Stimulated activated naive CD8-positive, alpha-beta T cell treated with anti-CD3 and anti-CD28 coated beads, Interleukin-15, Interleukin-2, amounts not matched to agents 100 ng/mL and 50 ng/mL, for 24 hours (primary cell): ENCODE measurements around the gene NECTIN2.
"Not testable (repeated sequence)": the region's sequence is repeated elsewhere in the genome, so short reads cannot be mapped to it uniquely, and the experiment has no call there.

Experiments used
- H3K27ac Mint-ChIP-seq: one replicate; pipeline ENCODE4 v1.8.0; 2021; ENCODE audit warnings: mild to moderate bottlenecking, mixed read lengths
- H3K27me3 Mint-ChIP-seq: one replicate; pipeline ENCODE4 v1.8.0; 2021; ENCODE audit warnings: mixed read lengths
- H3K36me3 Mint-ChIP-seq: one replicate; pipeline ENCODE4 v1.8.0; 2021; ENCODE audit warnings: low read depth, mixed read lengths
- H3K4me1 Mint-ChIP-seq: one replicate; pipeline ENCODE4 v1.8.0; 2021; ENCODE audit warnings: low read depth, mixed read lengths
- H3K4me3 Mint-ChIP-seq: one replicate; pipeline ENCODE4 v1.8.0; 2021; ENCODE audit warnings: mild to moderate bottlenecking, mixed read lengths
- H3K9me3 Mint-ChIP-seq: one replicate; pipeline ENCODE4 v1.8.0; 2021; ENCODE audit warnings: mixed read lengths

Gene NECTIN2

DNA sequence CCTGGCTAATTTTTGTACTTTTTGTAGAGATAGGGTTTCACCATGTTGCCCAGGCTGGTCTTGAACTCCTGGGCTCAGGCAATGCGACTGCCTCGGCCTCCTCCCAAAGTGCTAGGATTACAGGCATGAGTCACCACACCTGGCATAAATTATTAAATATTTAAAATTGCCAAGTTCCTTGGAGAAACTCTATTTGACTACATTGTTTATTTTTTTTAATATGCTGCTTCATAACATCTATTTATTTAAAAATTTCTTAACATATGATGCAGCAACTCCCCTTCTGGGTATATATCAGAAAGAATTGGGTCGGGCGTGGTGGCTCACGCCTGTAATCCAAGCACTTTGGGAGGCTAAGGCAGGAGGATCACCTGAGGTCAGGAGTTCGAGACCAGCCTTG is 13.2 kb upstream of the NECTIN2 start:
- H3K4me1 Mint-ChIP-seq, H3K9me3 Mint-ChIP-seq, H3K27me3 Mint-ChIP-seq, H3K36me3 Mint-ChIP-seq, H3K4me3 Mint-ChIP-seq, H3K27ac Mint-ChIP-seq: not testable (repeated sequence)

DNA sequence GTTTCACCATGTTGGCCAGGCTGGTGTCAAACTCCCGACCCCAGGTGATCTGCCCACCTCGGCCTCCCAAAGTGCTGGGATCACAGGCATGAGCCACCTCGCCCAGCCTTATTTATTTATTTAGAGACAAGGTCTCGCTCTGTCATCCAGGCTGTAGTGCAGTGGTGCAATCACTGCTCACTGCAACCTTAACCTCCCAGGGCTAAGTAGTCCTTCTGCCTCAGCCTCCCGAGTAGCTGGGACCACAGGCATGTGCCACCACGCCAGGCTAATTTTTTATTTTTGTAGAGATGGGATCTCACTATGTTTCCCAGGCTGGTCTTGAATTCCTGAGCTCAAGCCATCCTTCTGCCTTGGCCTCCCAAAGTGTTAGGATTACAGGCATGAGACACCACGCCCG is 11.7 kb upstream of the NECTIN2 start:
- H3K27ac Mint-ChIP-seq, H3K36me3 Mint-ChIP-seq, H3K27me3 Mint-ChIP-seq, H3K4me1 Mint-ChIP-seq, H3K9me3 Mint-ChIP-seq, H3K4me3 Mint-ChIP-seq: not testable (repeated sequence)

DNA sequence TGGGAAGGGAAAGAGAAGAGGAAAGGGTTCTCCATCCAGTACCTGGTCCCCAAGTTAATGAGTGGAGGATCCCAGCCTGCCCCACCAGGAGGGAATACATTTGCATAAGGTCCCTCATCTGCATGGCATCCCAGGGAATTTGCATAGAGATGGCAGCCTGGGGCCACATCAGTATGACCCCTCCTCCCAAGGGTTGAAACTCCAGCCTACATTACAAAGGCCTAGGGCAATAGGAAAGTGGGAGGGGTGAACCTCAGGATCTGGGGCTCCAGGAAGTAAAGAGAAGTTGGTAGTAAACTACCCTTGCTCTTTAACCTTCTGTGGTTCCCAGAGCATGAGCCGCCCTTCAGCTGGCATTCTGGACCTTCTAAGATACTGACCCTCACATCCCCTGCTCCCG is 6.8 kb upstream of the NECTIN2 start:
- H3K36me3 Mint-ChIP-seq: no peaks in the 10 kb centered on the region
- no peaks in the 10 kb centered on the region for H3K9me3 Mint-ChIP-seq
- no peak overlapping the region for H3K4me3 Mint-ChIP-seq
- H3K27me3 Mint-ChIP-seq: no peaks in the 10 kb centered on the region
- peaks cover 6% of the 10 kb centered on the region for H3K4me1 Mint-ChIP-seq
- no peak overlapping the region for H3K27ac Mint-ChIP-seq

DNA sequence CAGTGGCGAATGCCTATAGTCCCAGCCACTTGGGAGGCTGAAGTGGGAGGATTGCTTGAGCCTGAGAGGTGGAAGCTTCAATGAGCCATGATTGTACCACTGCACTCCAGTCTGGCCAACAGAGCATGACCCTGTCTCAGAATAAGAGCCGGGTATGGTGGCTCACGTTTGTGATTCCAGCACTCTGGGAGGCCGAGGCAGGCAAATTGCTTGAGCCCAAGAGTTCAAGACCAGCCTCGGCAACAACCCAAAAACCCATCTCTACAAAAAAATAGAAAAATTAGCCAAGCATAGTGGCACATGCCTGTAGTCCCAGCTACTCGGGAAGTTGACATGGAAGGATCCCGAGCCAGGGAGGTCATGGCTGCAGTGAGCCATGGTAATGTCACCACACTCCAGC is 5.3 kb upstream of the NECTIN2 start:
- no peaks in the 10 kb centered on the region for H3K9me3 Mint-ChIP-seq
- H3K4me3 Mint-ChIP-seq: no peak overlapping the region
- peaks cover 10% of the 10 kb centered on the region for H3K27me3 Mint-ChIP-seq
- H3K27ac Mint-ChIP-seq: no peak overlapping the region
- H3K4me1 Mint-ChIP-seq: peaks cover 18% of the 10 kb centered on the region
- no peaks in the 10 kb centered on the region for H3K36me3 Mint-ChIP-seq

DNA sequence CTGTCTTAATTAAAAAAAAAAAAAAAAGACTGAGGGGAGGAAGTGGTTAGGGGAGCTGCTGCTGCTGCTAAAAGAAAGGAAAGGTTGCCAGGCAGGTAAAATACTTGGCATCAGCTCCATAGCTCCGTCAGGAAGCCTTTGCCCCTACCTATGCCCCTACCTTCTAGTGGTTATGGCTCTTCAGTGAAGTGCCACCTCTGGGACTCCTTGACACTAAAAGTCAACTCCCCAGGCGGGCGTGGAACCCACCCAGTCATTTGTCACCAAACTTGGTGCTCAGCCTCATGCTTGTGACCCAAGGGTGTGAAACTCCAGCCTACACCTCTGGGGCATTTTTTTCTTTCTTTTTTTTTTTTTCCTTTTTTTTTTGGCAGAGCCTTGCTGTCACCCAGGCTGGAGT is 4.9 kb upstream of the NECTIN2 start:
- H3K36me3 Mint-ChIP-seq: no peaks in the 10 kb centered on the region
- H3K4me1 Mint-ChIP-seq: peaks cover 21% of the 10 kb centered on the region
- H3K9me3 Mint-ChIP-seq: no peaks in the 10 kb centered on the region
- H3K27ac Mint-ChIP-seq: no peak overlapping the region
- no peak overlapping the region for H3K4me3 Mint-ChIP-seq
- peaks cover 10% of the 10 kb centered on the region for H3K27me3 Mint-ChIP-seq

DNA sequence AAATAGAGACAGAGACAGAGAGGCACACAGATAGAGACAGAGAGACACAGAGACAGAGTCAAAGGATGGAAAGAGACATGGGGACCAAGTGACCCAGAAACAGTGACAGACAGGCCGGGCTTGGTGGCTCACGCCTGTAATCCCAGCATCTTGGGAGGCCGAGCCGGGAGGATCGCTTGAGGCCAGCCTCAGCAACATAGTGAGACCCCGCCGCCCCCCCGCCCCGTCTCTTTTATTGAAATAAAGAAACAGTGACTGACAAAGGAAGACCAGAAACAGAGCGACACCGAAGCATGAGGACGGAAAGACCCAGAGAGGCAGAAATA is 848 bp upstream of the NECTIN2 start:
- Mint-ChIP-seq H3K9me3 (no peaks in the 10 kb centered on the region), H3K4me3 (peak overlapping the region; percentile 89), H3K27ac (peak overlapping the region; percentile 77), H3K36me3 (no peaks in the 10 kb centered on the region), H3K27me3 (peaks cover 30% of the 10 kb centered on the region), H3K4me1 (peaks cover 30% of the 10 kb centered on the region)

DNA sequence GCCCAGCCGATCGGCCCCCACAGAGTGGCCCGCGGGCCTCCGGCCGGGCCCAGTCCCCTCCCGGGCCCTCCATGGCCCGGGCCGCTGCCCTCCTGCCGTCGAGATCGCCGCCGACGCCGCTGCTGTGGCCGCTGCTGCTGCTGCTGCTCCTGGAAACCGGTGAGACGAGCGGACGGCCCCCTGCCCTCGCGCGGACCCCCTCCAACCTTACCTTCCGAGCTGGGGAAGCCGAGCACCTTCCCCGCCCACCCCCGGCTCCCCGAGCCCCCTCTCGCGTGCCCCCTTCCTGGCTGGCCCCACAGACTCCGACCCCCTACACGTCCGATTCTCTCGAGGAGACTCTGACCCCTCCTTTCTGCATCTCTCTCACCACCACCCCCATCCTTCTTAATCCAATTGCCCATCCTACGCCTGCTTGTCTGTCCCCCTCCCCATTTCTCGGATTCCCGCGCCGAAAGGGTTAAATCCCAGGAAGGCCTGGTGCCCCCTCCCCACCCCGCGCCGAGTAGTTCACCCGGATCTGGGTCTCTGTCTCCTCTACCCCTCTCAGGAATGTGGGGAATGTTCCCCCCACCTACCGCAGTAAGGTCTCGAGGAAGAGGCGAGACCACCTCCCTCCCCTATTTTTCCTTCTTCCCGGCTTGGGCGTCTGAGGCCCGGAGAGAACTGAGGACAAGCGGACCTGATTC is 502 bp downstream of the NECTIN2 start:
- H3K4me3 Mint-ChIP-seq: peak overlapping the region; percentile 89
- H3K27me3 Mint-ChIP-seq: peaks cover 30% of the 10 kb centered on the region
- H3K4me1 Mint-ChIP-seq: peaks cover 26% of the 10 kb centered on the region

DNA sequence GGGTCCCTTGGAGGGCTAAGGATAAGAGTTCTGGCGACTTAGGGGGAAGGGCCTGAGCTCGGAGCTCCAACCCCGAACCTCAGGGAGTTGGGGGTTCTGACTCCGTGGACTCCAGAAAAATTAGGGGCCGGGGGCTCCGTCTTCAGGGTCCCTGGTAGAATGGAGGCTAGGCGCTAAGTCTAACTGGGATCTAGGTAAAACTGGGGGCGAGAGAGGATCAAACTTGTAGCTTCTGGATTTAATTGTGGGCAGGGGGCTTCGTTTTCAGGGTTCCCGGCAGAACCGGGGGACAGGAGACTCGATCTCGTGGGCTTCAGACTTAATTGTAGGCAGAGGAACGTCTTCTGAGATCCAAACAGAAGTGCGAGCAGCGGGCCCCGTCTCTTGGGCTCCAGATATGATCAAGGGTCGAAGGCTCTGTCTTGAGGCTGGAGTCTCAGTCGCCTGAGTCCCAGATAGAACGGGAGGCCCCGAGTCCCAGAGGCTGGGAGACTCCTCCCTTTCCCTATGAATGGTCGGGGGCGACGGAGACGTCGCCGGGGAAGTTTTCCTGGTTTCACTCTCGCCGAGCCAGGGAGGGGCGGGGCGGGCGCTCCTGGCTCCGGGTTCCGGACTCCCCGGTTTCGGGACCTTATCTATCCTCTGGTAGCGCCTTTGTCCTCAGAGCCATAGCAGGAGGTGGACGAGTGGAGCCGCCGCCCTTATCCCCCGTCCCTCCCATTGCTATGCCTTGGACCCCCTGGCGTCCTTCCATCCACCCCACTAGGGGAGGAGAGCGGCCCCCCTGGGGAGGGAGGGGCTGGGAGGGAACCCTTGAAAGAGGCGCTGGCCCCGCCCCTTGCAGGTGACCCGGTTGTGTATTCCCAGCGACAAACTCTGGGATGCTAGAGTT is 1.3 kb downstream of the NECTIN2 start:
- Mint-ChIP-seq H3K27ac (peak overlapping the region; percentile 49), H3K27me3 (peaks cover 30% of the 10 kb centered on the region), H3K4me3 (peak overlapping the region; percentile 78), H3K9me3 (no peaks in the 10 kb centered on the region), H3K36me3 (no peaks in the 10 kb centered on the region), H3K4me1 (peaks cover 23% of the 10 kb centered on the region)

More for the DNA sequence above, 502 bp downstream of the NECTIN2 start:
- Mint-ChIP-seq H3K9me3 (no peaks in the 10 kb centered on the region), H3K36me3 (no peaks in the 10 kb centered on the region), H3K27ac (no peak overlapping the region)

DNA sequence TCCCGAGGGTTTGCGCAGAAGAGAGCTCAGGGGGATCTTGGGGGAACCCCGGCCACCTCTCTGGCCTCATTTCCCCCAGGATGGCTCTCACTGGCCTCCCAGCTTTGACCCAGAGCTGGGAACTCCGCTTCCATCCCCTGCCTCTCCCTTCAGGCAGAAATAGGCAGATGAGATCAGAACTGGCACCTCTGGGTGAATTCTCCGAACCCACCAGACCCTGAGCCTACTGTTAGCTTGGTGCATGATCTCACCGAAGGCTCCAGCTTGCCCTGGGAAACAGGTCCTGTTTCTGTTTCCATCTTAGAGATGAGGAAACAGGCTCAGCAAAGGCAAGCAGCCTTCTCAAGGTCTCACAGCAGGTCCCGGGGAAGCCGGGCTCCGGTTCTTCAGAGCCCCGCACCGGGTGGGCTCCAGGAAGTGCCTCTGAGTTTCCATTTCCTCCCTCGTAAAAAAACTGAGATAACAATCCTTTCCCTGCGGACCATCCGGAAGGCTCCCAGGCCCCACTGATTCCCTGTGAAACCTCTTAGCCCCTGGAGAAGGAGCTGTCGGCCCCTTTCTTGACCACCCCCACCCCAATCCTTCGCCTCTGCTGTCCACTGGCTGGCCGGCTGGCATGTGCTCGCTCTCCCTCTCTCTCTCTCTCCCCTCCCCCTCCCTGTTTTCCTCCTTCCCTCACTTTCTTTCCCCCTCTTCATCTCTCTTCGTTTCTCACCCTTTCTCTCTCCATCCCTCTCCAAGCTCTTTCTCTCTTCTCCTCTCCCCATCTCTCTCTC is 2.1 kb downstream of the NECTIN2 start:
- H3K27ac Mint-ChIP-seq: no peak overlapping the region
- no peaks in the 10 kb centered on the region for H3K9me3 Mint-ChIP-seq
- H3K4me1 Mint-ChIP-seq: peaks cover 23% of the 10 kb centered on the region
- peaks cover 30% of the 10 kb centered on the region for H3K27me3 Mint-ChIP-seq
- no peak overlapping the region for H3K4me3 Mint-ChIP-seq
- H3K36me3 Mint-ChIP-seq: no peaks in the 10 kb centered on the region

DNA sequence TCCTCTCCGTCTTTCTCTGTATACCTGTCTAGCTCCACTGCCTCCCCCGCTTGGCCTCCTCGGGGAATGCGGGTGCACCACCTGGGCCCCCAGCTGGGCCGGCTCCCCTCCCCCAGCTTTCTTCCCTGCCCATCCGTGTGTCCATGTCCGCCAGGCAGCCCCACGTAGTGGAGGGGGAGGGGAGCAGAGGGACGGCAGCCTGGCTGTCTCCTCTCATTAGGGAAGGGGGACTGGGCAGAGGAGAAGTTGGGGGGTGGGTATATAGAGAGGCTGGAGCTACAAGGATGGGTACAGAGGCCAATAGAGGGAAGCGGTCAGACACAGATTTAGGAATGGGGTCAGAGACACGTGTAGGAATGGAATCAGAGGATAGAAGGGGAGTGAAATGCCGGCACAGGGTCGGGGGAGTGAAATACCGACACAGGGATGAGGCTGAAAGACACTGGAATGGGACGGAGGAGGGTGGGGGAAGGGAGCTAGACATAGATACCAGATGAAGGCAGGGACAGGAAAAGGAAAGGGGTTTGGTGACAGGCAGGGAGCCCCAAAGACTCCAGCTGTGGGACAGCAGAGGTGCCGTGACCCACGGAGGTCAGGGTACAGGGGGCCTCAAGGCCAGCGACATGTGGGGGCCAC is 2.8 kb downstream of the NECTIN2 start:
- no peaks in the 10 kb centered on the region for H3K36me3 Mint-ChIP-seq
- H3K9me3 Mint-ChIP-seq: no peaks in the 10 kb centered on the region
- no peak overlapping the region for H3K4me3 Mint-ChIP-seq
- H3K27me3 Mint-ChIP-seq: peaks cover 33% of the 10 kb centered on the region
- H3K27ac Mint-ChIP-seq: no peak overlapping the region
- H3K4me1 Mint-ChIP-seq: peaks cover 23% of the 10 kb centered on the region

DNA sequence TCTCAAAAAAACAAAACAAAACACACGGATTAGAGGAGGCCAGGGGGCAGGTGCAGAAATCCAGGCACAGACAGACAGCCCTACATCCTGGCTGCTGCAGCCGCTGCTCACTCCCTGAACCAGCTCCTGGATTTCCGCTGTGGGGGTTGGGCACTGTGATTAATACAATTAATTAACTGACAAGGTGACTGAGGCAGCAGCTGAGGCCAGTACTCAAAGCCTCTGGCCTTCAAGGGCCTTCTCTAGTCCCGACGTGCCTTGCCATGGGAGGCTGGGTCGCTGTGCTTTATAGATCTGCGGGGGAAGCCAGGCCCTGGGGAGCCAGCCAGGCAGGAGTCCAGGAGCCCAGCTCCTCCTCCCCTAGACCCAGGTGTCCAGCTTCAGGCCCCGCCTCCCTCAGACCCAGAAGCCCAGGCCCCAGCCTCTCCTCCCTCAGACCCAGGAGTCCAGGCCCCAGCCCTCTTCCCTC is 4.6 kb downstream of the NECTIN2 start:
- H3K4me3 Mint-ChIP-seq: no peak overlapping the region
- H3K4me1 Mint-ChIP-seq: peaks cover 14% of the 10 kb centered on the region
- H3K36me3 Mint-ChIP-seq: no peaks in the 10 kb centered on the region
- no peaks in the 10 kb centered on the region for H3K9me3 Mint-ChIP-seq
- H3K27me3 Mint-ChIP-seq: peaks cover 24% of the 10 kb centered on the region
- H3K27ac Mint-ChIP-seq: no peak overlapping the region

DNA sequence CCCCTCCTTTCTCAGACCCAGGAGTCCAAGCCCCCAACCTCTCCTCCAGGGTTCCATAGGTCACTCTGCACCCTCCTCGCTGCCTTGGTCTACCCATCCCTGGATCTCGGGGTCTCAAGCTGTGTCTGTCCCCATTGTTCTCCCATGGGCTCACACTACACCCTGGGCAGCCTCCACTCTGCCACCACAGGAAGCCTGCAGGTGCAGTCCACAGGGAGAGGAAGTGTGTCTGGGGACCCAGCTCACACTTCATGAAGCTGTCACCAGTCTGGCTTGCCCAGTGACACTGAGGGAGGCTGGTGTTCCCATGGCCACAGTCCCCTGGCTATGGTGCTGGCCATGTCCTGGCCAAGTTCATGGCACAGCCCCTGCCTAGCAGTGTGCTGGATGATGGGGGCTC is 5.3 kb downstream of the NECTIN2 start:
- H3K27ac Mint-ChIP-seq: no peak overlapping the region
- peaks cover 9% of the 10 kb centered on the region for H3K4me1 Mint-ChIP-seq
- H3K36me3 Mint-ChIP-seq: no peaks in the 10 kb centered on the region
- no peak overlapping the region for H3K4me3 Mint-ChIP-seq
- H3K9me3 Mint-ChIP-seq: no peaks in the 10 kb centered on the region
- peaks cover 27% of the 10 kb centered on the region for H3K27me3 Mint-ChIP-seq

DNA sequence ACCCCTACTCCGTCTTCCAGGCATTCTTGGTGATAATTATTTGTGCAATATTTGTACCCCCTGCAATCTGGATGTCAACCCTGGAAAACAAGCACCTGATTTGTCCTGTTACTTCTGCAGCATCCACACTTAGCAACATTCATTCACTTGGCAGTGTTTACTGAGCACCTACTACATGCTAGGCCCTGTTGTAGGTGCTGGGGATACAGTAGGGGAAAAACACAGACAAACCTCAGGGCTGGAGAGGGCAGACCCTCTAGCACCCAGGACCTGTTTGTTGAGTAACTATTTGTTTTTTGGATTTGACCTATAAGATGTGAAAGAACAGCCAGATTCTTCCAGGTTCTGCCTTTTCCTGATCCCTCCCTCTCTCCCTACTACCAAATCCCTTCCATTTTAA is 9.5 kb downstream of the NECTIN2 start:
- H3K4me1 Mint-ChIP-seq: no peaks in the 10 kb centered on the region
- no peaks in the 10 kb centered on the region for H3K36me3 Mint-ChIP-seq
- H3K4me3 Mint-ChIP-seq: no peak overlapping the region
- H3K27ac Mint-ChIP-seq: no peak overlapping the region
- no peaks in the 10 kb centered on the region for H3K9me3 Mint-ChIP-seq
- H3K27me3 Mint-ChIP-seq: peaks cover 7% of the 10 kb centered on the region

DNA sequence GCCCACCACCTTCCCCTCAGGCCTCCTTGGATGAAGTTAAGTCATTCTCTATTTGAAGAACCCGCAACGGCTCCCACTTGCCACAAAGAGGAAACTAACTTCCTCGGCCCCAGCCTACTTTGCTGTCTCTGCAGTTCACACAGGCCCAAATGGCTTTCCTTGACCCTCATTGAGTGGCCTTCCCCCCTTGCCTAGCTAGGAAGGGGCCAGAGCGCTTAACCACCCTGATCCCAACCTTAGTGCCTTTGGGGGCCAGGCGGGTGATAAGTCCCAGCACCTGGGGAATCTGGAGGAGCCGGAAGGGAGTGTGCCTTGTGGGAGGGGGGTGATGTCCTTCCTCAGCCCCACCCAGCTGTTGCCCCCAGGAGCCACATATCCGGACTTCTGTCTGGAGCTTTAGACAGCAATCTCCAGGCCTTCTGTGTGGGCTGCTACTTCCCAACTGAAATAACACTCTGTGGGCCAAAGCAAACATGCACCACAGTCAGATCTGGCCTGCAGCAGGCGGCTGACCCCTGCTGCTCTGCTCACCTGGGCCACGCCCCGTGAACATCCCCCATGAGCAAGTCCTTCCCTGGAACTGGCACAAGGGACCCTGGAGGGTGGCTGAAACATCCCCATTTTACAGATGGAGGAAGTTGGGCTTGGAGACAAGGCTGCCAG is 10.5 kb downstream of the NECTIN2 start:
- Mint-ChIP-seq H3K9me3 (no peaks in the 10 kb centered on the region), H3K27ac (no peak overlapping the region), H3K27me3 (peaks cover 7% of the 10 kb centered on the region), H3K4me3 (no peak overlapping the region), H3K4me1 (no peaks in the 10 kb centered on the region), H3K36me3 (no peaks in the 10 kb centered on the region)
